NCI-H1092 treated with DMSO at 0.1 percent for 48 hours (cell line): ENCODE data around the gene IFT20.
A peak's percentile ranks its signal among the peaks of the same experiment; 100 is the strongest.

Experiments used
- DNase-seq: peaks from one replicate; lab custom pipeline; 2025; lab: John Stamatoyannopoulos, UW

Gene IFT20, protein sequence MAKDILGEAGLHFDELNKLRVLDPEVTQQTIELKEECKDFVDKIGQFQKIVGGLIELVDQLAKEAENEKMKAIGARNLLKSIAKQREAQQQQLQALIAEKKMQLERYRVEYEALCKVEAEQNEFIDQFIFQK

GRCh38 chr17:28335201-28335958 is at the start of gene IFT20, which contains the start of gene TNFAIP1:
TSS of gene IFT20 (minus strand) at chr17:28335472. CDS start at chr17:28331985, 3,487 bp downstream.
TSS of gene TNFAIP1 (plus strand) at chr17:28335761. CDS start at chr17:28339522, 3,761 bp downstream.
- DNase-seq: peak; percentile 99

GRCh38 chr17:28385037-28385400 is 49.7 kb upstream of the IFT20 start:
- DNase-seq: no peak

DNA sequence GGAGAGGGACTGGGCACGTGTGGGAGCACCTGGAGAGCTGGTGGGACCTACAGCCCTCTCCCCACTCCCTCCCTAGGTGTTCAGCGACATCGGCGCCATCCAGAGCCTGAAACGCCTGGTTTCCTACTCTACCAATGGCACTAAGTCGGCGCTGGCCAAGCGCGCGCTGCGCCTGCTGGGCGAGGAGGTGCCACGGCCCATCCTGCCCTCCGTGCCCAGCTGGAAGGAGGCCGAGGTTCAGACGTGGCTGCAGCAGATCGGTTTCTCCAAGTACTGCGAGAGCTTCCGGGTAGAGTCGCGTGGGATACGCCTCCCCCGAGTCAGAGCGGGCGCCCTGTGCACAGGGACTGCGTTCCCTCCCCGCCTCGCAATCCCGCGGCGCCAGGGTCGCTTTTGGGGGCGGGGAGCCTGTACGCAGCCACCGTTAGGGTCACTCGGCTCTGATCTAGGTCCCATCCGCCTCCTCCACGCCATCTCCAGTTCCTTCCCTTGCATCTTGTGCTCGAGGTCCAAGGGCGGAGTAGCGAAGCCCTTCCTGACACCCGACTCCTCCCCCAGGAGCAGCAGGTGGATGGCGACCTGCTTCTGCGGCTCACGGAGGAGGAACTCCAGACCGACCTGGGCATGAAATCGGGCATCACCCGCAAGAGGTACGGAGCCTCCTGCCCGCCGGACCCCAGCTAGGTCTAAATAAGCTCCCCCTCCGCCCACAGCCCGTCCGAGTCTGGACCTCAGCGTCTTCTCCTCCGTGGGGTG is 49.2 kb upstream of the IFT20 start:
- DNase-seq: no peak

- DNase-seq: no peak
These were observed 46.0 kb upstream of the IFT20 start for GRCh38 chr17:28381141-28381825.

DNA sequence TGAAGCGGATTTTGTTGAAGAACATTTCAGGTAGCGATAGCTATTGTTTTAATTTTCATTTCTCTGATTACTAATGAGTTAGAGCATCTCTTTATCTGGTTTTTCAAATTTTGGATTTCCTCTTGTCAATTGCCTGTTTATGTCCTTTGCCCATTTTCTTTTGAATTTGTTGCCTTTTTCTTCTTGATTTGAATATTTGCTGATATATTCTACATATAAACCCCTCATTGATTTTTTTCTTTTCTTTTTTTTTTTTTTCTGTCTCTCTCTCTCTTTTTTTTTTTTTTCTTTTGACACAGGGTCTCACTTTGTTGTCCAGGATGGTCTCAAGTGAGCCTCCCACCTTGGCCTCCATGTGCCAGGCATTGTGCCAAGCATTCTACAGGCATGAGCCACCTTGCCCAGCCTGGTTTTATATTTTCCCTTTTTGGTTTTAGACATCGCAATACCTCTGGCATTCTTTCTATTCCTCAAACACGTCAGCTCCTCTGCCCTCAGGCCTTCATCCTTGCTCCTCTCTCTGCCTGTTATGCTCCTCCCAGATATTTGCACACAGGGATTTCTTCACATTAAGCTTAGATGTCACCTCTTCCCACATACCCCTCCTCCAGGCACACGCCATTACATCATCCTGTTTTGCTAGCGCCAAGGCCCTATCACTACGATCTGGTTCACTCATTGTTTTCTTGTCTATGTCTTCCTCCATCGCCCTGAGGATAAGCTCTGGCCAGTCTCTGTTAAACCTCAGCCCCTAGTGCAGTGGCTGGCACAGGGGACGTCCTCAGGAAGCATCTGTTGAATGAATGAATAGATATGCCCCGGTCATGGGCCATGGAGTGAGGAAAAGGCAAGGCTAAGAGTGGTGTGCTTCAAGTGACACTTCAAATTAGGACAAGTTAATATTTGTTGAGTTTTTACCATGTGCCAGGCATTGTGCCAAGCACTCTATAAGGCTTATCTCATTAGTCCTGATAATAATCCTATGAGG is 44.8 kb upstream of the IFT20 start:
- DNase-seq: no peak

- DNase-seq: no peak
These were observed 37.6 kb upstream of the IFT20 start for GRCh38 chr17:28372945-28373274.

- DNase-seq: peak; percentile 35
These were observed 37.1 kb upstream of the IFT20 start for GRCh38 chr17:28372203-28372944.

DNA sequence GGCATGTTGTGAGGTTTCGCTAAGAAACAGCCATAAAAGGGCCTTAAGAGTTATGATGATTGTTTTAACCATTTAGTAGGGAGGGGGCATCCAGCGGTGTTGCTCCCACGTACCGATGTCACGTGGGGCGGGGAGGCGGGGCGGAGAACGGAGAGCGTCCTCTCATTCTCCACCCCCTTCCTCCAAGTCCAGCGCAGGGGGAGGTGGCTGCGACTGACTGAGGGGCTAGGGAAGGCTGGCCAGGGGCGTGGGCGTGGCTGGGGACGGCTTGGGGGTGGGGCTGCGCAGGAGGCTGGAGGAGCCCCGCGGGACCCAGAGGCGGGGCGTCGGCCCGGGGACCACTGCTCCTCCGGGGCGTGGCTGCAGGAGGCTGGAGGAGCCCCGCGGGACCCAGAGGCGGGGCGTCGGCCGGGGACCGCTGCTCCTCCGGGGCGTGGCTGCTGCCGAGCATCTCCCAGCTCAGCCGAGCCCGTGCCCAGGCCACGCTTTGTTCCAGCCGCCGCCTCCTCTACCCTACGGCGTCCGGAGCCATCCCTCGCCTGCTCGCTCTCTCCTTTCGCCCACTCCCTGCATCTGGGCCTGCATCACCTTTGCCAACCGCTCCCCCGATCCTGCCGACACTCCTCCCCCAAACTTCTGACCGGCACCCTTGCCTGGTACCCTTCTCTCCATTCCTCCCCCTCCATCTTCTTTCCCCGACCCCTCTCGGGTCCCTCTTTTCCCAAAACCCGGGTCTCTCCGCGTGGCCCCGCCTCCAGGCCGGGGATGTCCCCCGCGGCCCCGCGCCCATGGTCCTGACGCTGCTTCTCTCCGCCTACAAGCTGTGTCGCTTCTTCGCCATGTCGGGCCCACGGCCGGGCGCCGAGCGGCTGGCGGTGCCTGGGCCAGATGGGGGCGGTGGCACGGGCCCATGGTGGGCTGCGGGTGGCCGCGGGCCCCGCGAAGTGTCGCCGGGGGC is 36.3 kb upstream of the IFT20 start, which contains the start of gene SARM1:
Gene SARM1 (plus strand): TSS at position 450 of the 958 bp plus-strand sequence. CDS start 339 bp downstream, at position 789.
- DNase-seq: peak; percentile 85

GRCh38 chr17:28370744-28371103 is 35.5 kb upstream of the IFT20 start:
- DNase-seq: no peak

DNA sequence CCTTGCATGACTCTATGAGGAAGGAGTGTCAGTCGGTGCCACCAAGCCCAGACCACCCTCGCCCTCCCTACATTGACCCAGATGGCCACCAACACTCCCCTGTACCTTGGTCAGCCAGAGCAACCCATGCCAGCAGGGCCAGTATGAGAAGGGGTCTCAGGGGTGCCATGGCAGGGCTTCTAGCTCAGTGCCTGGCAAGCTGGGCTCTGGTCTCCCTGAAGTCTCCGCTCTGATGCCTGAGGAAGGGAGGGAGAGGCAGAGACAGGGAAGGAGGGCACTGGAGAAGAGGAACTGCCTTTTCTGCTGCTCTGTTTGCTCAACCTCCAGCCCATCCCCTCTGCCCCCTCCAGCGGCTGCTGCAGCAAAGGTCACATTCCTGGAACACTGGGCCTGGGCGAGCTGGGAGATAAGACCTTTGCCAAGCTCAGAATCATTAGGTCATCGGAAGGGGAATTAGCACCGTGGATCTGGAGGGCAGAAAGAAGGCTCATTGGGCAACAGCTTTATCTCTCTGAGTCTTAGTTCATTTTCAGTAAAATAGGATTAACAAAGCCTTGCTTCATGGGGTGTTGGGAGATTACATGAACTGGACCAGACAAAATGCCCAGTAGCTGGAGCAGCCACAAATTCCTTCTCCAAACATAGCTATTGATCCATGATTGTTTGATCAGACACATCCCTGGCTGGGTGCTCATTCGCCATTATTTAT is 34.9 kb upstream of the IFT20 start, which contains the start of gene VTN:
Gene VTN (minus strand): TSS at position 273 of the 709 bp plus-strand sequence. CDS start 104 bp downstream, at position 169.
- DNase-seq: no peak

- DNase-seq: no peak
These were observed 34.4 kb upstream of the IFT20 start for GRCh38 chr17:28369684-28370034.

GRCh38 chr17:28368915-28369683 is 33.8 kb upstream of the IFT20 start:
- no peak for DNase-seq

- DNase-seq: no peak
These were observed 33.1 kb upstream of the IFT20 start for GRCh38 chr17:28368306-28368831.

DNA sequence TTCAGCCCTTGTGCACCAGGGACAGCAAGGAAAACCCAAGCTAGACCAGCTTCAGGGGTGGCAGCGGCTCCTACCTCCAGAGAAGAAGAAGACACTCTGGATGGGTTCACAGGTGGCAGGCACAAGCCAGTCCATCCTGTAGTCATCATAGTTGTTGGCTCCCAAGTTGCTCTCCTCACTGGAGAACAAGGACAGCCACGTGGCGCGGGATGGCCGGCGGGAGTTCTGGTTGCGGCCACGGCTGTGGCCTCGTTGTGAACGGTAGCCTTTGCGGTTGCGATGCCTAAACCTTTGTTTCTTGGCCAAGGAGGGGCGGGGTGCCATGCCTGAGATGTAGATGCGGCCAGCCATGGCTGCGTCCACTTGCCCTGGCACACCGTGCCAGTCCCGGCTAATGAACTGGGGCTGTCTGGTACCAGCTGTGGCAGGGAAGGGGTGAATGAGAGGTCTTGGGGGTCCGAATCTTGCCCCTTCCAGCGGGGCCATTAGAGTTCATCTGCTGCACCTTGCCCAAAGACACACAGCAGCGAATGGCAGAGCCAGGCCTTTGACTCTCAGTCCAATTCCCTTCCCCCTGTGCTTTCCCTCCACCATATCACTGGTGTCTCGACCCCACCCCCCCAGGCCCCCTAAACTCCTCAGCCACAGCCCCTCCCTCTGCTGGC is 32.5 kb upstream of the IFT20 start:
- no peak for DNase-seq

DNA sequence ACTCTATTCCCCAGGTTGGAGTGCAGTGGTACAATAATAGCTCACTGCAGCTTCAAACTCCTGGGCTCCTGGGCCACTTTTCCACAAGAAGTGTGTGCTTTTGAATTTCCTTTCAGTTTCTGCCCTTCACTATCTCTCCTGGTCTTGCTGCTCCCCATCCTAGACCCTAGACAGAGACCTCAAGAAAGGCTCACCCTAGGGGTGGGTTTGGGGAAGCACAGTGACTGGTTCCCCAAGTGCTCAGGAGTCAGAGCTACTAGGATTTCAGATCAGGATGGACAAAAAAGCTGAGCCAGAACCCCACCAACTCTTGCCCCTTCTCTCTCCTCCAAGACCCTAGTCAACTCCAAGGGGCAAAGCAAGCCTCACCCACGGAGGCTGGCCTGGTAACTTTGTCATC is 31.3 kb upstream of the IFT20 start:
- DNase-seq: no peak

GRCh38 chr17:28365487-28365886 is 30.2 kb upstream of the IFT20 start:
- DNase-seq: no peak
